ENCODE data around the gene THEMIS2. TPM values are rescaled to one million over a fixed set of nuclear protein-coding genes. Genes with fewer than 3 reads are reported as not detected.

The THEMIS2 gene
- total RNA-seq, 1 experiment from 2014 or later, result 2.0 TPM

- intact Hi-C loops (cut with micrococcal nuclease; ENCODE audit: unreplicated experiment), result loop anchor here (1.0 kb wide), 1 partner anchor 121 kb away; no protein-coding TSS in a partner anchor
- CTCF ChIA-PET, result interaction anchor here (0.5 to 1.0 kb wide), 6 partner anchors 114 to 785 kb away, joined by 4 to 9 read pairs (median 7); partner anchors contain the start of gene AHDC1
- POLR2A ChIA-PET (ENCODE audit: low non-redundant PET), result no interaction called here
- no peak overlapping the region for H3K4me3 ChIP-seq (ENCODE audit: low read depth, low read length, poor library complexity, severe bottlenecking)
- peak; percentile 93 for DNase-seq (ENCODE audit: low spot score)
- peaks cover 4% of the 10 kb centered on the region for H3K4me1 ChIP-seq (ENCODE audit: insufficient read depth, low read length, poor library complexity, severe bottlenecking)
- no peaks in the 10 kb centered on the region for H3K27me3 ChIP-seq (replicated peaks; ENCODE audit: insufficient read depth, low read depth, low read length, poor library complexity)
- H3K27ac ChIP-seq (ENCODE audit: low read depth, low read length, poor library complexity, severe bottlenecking), result no peak overlapping the region
- BruUV-seq (replicated peaks), result no TSS peak
- H3K36me3 ChIP-seq (ENCODE audit: insufficient read depth, low read length, poor library complexity, severe bottlenecking), result no peaks in the 10 kb centered on the region
- no peaks in the 10 kb centered on the region for H3K9me3 ChIP-seq (ENCODE audit: low read depth, low read length, poor library complexity, severe bottlenecking)
- TF ChIP-seq CTCF (conservative IDR thresholded peaks at IDR 0.05; ENCODE audit: low read depth, low read length) (peak; percentile 98), EZH2 (IDR thresholded peaks at IDR 0.05; ENCODE audit: borderline replicate concordance, low read depth, low read length, poor library complexity, severe bottlenecking) (no peak)
These were observed 14.0 kb upstream of the THEMIS2 start for GRCh38 chr1:27858072-27858948.

- ChIA-PET CTCF (no interaction called here), POLR2A (ENCODE audit: low non-redundant PET) (no interaction called here)
- Histone ChIP-seq H3K9me3 (ENCODE audit: low read depth, low read length, poor library complexity, severe bottlenecking) (no peaks in the 10 kb centered on the region), H3K4me3 (ENCODE audit: low read depth, low read length, poor library complexity, severe bottlenecking) (no peak overlapping the region), H3K27ac (ENCODE audit: low read depth, low read length, poor library complexity, severe bottlenecking) (no peak overlapping the region), H3K4me1 (ENCODE audit: insufficient read depth, low read length, poor library complexity, severe bottlenecking) (peaks cover 4% of the 10 kb centered on the region), H3K36me3 (ENCODE audit: insufficient read depth, low read length, poor library complexity, severe bottlenecking) (no peaks in the 10 kb centered on the region), H3K27me3 (replicated peaks; ENCODE audit: insufficient read depth, low read depth, low read length, poor library complexity) (no peaks in the 10 kb centered on the region)
- no peak for TF ChIP-seq CTCF (conservative IDR thresholded peaks at IDR 0.05; ENCODE audit: low read depth, low read length)
- TF ChIP-seq EZH2 (IDR thresholded peaks at IDR 0.05; ENCODE audit: borderline replicate concordance, low read depth, low read length, poor library complexity, severe bottlenecking), result no peak
- DNase-seq (ENCODE audit: low spot score), result no peak
- no TSS peak for BruUV-seq (replicated peaks)
- intact Hi-C loops (cut with micrococcal nuclease; ENCODE audit: unreplicated experiment), result loop anchor here (1.0 kb wide), 1 partner anchor 120 kb away; no protein-coding TSS in a partner anchor
These were observed 13.3 kb upstream of the THEMIS2 start for GRCh38 chr1:27858949-27859576.

GRCh38 chr1:27861436-27861835, 10.9 kb upstream of the THEMIS2 start:
- BruUV-seq (replicated peaks), result no TSS peak
- Histone ChIP-seq H3K9me3 (ENCODE audit: low read depth, low read length, poor library complexity, severe bottlenecking) (no peaks in the 10 kb centered on the region), H3K4me3 (ENCODE audit: low read depth, low read length, poor library complexity, severe bottlenecking) (no peak overlapping the region), H3K36me3 (ENCODE audit: insufficient read depth, low read length, poor library complexity, severe bottlenecking) (no peaks in the 10 kb centered on the region), H3K4me1 (ENCODE audit: insufficient read depth, low read length, poor library complexity, severe bottlenecking) (peaks cover 4% of the 10 kb centered on the region), H3K27me3 (replicated peaks; ENCODE audit: insufficient read depth, low read depth, low read length, poor library complexity) (no peaks in the 10 kb centered on the region), H3K27ac (ENCODE audit: low read depth, low read length, poor library complexity, severe bottlenecking) (no peak overlapping the region)
- POLR2A ChIA-PET (ENCODE audit: low non-redundant PET), result no interaction called here
- TF ChIP-seq EZH2 (IDR thresholded peaks at IDR 0.05; ENCODE audit: borderline replicate concordance, low read depth, low read length, poor library complexity, severe bottlenecking), result no peak
- no peak for DNase-seq (ENCODE audit: low spot score)
- intact Hi-C loops (cut with micrococcal nuclease; ENCODE audit: unreplicated experiment), result no loop called here
- CTCF ChIA-PET, result no interaction called here
